Endothelial cell of umbilical vein (primary cell): ENCODE data around the gene MRPL38. TPM values are rescaled to one million over a fixed set of nuclear protein-coding genes. Genes with fewer than 3 reads are reported as not detected.

Source experiments
- BruUV-seq: library from RNA; stranded (reverse); fragments of 400-500 nt; replicated peaks from 2 replicates; lab custom pipeline; 2021; lab: Mats Ljungman, UMichigan
- CTCF ChIA-PET: fragments of 300-600, 350-600 bp; sonication (Branson Sonifier 250); formaldehyde crosslinking; loops from one replicate; lab custom pipeline; 2021; ENCODE audit warnings: antibody characterized with exemption, inconsistent platforms; lab: Charles Lee
- POLR2A ChIA-PET: fragments of 300-600, 350-600 bp; sonication (Branson Sonifier 250); formaldehyde crosslinking; loops from one replicate; lab custom pipeline; 2021; ENCODE audit warnings: antibody characterized with exemption, inconsistent platforms; lab: Charles Lee
- DNase-seq: peaks from one replicate; pipeline ENCODE4 v3.0.0-alpha.2; 2011; ENCODE audit warnings: low read depth, low spot score
- FAIRE-seq: peaks from 2 replicates; lab custom pipeline; 2011; peaks lifted over from hg19 to GRCh38; lab: Jason Lieb, UNC
- H2AFZ ChIP-seq: 2 replicates; pipeline ENCODE4 v1.6.0; 2012; ENCODE audit warnings: low read depth, low read length, control low read depth, inconsistent platforms
- H3K27ac ChIP-seq: 2 replicates; pipeline ENCODE4 v1.5.1; 2011; ENCODE audit warnings: low read depth, mild to moderate bottlenecking, control low read depth, low read length, moderate library complexity; ENCODE audit not compliant: insufficient read depth
- H3K27me3 ChIP-seq, 2 experiments: 2 replicates each; pipeline versions ENCODE4 v1.6.0 to v1.6.1; 2011; ENCODE audit warnings: low read length in 2 of 2, mixed read lengths in 1 of 2; ENCODE audit not compliant: control insufficient read depth in 2 of 2, insufficient read depth in 2 of 2
- H3K36me3 ChIP-seq, 2 experiments: 2 replicates in 1 of 2; 3 replicates in 1 of 2; pipeline ENCODE4 v1.5.1; 2011; ENCODE audit warnings: low read length in 2 of 2, mild to moderate bottlenecking in 1 of 2, moderate library complexity in 1 of 2; ENCODE audit not compliant: control insufficient read depth in 2 of 2, insufficient read depth in 2 of 2; ENCODE audit errors: extremely low read depth in 1 of 2
- H3K4me1 ChIP-seq: 3 replicates; pipeline ENCODE4 v1.5.1; 2011; ENCODE audit warnings: mild to moderate bottlenecking, low read length; ENCODE audit not compliant: control insufficient read depth, insufficient read depth; ENCODE audit errors: extremely low read depth
- H3K4me2 ChIP-seq: 2 replicates; pipeline ENCODE4 v1.6.1; 2011; ENCODE audit warnings: low read length, control low read depth, mixed read lengths; ENCODE audit not compliant: insufficient read depth
- H3K4me3 ChIP-seq, 3 experiments: fragments of 200-600 bp in 1 of 3; sonication (generic), shearing (Covaris generic) in 1 of 3; replicated peaks in 1 of 3; 2 replicates each; pipeline ENCODE4 v1.5.1; 2011 to 2016; ENCODE audit warnings: control low read depth in 3 of 3, low read length in 3 of 3, mild to moderate bottlenecking in 2 of 3, inconsistent platforms in 1 of 3, low read depth in 1 of 3, moderate library complexity in 1 of 3; ENCODE audit not compliant: insufficient read depth in 1 of 3
- H3K79me2 ChIP-seq: 2 replicates; pipeline ENCODE4 v1.6.0; 2012; ENCODE audit warnings: low read length, inconsistent platforms; ENCODE audit not compliant: control insufficient read depth, insufficient read depth
- H3K9ac ChIP-seq: replicated peaks from 2 replicates; pipeline ENCODE3; 2011; ENCODE audit warnings: low read length, control low read depth; ENCODE audit not compliant: insufficient read depth; ENCODE audit errors: extremely low read depth
- H3K9me1 ChIP-seq: replicated peaks from 3 replicates; pipeline ENCODE4 v1.6.0; 2011; ENCODE audit warnings: mild to moderate bottlenecking, low read length; ENCODE audit not compliant: control insufficient read depth, insufficient read depth; ENCODE audit errors: extremely low read depth
- H3K9me3 ChIP-seq: replicated peaks from 2 replicates; pipeline ENCODE4 v1.5.1; 2012; ENCODE audit warnings: low read length, inconsistent platforms; ENCODE audit not compliant: control insufficient read depth, insufficient read depth
- H4K20me1 ChIP-seq: replicated peaks from 2 replicates; pipeline ENCODE3; 2011; ENCODE audit warnings: mild to moderate bottlenecking, low read length; ENCODE audit not compliant: control insufficient read depth, insufficient read depth; ENCODE audit errors: extremely low read depth
- EZH2 ChIP-seq: IDR thresholded peaks from 2 replicates; pipeline ENCODE4 v1.6.1; 2012; ENCODE audit warnings: borderline replicate concordance, low read depth, mild to moderate bottlenecking, moderate library complexity, low read length, inconsistent platforms; ENCODE audit not compliant: severe bottlenecking
- MYC ChIP-seq: IDR thresholded peaks from one replicate; pipeline ENCODE4 v1.6.1; 2011; ENCODE audit warnings: mild to moderate bottlenecking, low read depth, low read length
- POLR2AphosphoS5 ChIP-seq: IDR thresholded peaks from 2 replicates; pipeline ENCODE4 v1.6.1; 2012; ENCODE audit warnings: low read depth, mild to moderate bottlenecking, control low read depth, low read length, moderate library complexity; ENCODE audit not compliant: insufficient read depth
- dilution Hi-C: fragments of 300-500 bp; cut with MboI; formaldehyde crosslinking; loops from one replicate; pipeline ENCODE4 v1.15.0; 2019; ENCODE audit warnings: low sequenced_read_pairs; ENCODE audit not compliant: extremely low pct_ligation_motif_present
- intact Hi-C: fragments of 100-400 bp; cut with micrococcal nuclease; formaldehyde crosslinking; loops from one replicate; pipeline ENCODE4 v1.10.0; 2022
- polyA plus RNA-seq, 4 experiments: library from polyadenylated mRNA; depleted of rRNA in 3 of 4; stranded (reverse) in 3 of 4; unstranded in 1 of 4; fragments of >200 nt; gene quantifications; 2 replicates each; pipeline versions ENCODE4 v1.2.1 to v1.2.3, GENCODE V29; 2011 to 2012; ENCODE audit warnings: missing spikeins in 1 of 4
- total RNA-seq: library from RNA; stranded (reverse); gene quantifications from 2 replicates; pipeline ENCODE4 v1.2.3, GENCODE V29; 2021
- TF ChIP-seq, protein P1 (sequence below): IDR thresholded peaks from 2 replicates; pipeline ENCODE4 v1.6.1; 2011; ENCODE audit not compliant: insufficient read depth, insufficient read length

Gene MRPL38
- total and polyA plus RNA-seq, 2 donors (not counting 3 experiments of a cell fraction or from before 2014, with no cell fraction given), result 82.7 to 93.8 TPM

DNA sequence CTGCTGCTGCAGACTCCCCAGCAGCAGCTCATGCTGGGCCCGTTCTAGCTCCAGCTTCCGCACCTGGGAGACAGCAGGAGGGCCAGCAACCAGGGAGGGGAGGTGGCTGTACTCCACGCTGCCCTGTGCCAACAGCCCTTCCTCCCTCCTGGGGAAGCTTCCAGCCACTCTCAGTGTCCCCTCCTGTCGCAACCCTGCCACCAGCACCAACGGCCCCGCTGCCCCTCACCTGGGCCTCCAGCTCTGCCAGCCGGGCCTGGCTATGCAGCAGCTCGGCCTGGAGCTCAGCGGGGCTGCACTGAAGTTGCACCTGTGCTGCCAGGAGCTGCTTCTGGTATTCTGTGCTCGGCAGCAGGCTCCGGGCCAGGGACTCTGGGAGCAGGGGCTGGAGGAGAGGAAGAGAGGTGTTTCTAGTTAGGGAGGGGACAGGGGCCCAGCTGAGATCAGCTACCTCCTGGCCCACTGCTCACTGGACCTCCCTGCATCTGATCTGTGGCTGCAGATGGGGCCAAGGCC lies 15.4 kb upstream of the MRPL38 start:
- no peak for FAIRE-seq
- BruUV-seq, result no TSS peak
- no peaks in the 10 kb centered on the region for H3K9me3 ChIP-seq
- no peak overlapping the region for H3K9ac ChIP-seq
- TF ChIP-seq, protein P1, sequence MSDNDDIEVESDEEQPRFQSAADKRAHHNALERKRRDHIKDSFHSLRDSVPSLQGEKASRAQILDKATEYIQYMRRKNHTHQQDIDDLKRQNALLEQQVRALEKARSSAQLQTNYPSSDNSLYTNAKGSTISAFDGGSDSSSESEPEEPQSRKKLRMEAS, result no peak
- DNase-seq, result no peak
- no peaks in the 10 kb centered on the region for H3K4me1 ChIP-seq
- H4K20me1 ChIP-seq, result no peaks in the 10 kb centered on the region
- H3K79me2 ChIP-seq, result no peaks in the 10 kb centered on the region
- dilution Hi-C loops (no loop called here), intact Hi-C loops (no loop called here)
- no peak overlapping the region for H3K27ac ChIP-seq
- no peak overlapping the region for H3K4me2 ChIP-seq
- POLR2A ChIA-PET, result interaction anchor here (0.5 kb wide), 1 partner anchor 65 kb away, joined by 5 read pairs; the partner anchor contains the start of gene WBP2
- H3K27me3 ChIP-seq, result no peaks in the 10 kb centered on the region
- CTCF ChIA-PET, result interaction anchor here (0.7 to 2.4 kb wide), 2 partner anchors 15 to 94 kb away, joined by 3 to 12 read pairs; partner anchors contain the start of gene MRPL38
- H3K36me3 ChIP-seq, result no peaks in the 10 kb centered on the region
- no peak overlapping the region for H2AFZ ChIP-seq
- no peaks in the 10 kb centered on the region for H3K9me1 ChIP-seq
- no peak overlapping the region for H3K4me3 ChIP-seq

DNA sequence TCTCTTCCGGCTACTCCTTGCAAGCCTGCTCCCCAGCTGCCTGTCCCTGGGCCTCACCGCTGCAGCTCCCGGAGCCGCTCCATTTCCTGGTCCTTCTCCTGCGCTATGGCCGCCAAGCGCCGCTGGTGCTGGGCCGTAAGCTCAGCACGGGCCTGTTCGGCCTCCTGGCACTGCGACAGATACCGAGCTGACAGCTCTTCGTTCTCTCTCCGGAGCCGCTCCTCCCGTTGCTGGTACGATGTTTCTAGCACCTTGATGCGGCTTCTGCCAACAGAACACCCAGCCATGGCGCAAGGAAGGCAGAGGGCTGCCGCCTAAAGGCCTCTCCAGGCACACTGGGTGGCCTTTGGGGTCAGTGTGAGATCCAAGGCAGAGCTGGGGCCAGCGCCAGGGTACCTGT lies 14.9 kb upstream of the MRPL38 start:
- H2AFZ ChIP-seq, result no peak overlapping the region
- no peaks in the 10 kb centered on the region for H3K27me3 ChIP-seq
- no peaks in the 10 kb centered on the region for H3K9me3 ChIP-seq
- FAIRE-seq (no peak), DNase-seq (no peak)
- BruUV-seq, result no TSS peak
- no peaks in the 10 kb centered on the region for H3K79me2 ChIP-seq
- no peak overlapping the region for H3K4me3 ChIP-seq
- intact Hi-C loops, result no loop called here
- no peak overlapping the region for H3K9ac ChIP-seq
- H3K4me2 ChIP-seq, result no peak overlapping the region
- dilution Hi-C loops, result no loop called here
- POLR2A ChIA-PET, result interaction anchor here (0.5 kb wide), 1 partner anchor 64 kb away, joined by 5 read pairs; the partner anchor contains the start of gene WBP2
- H3K27ac ChIP-seq, result no peak overlapping the region
- no peaks in the 10 kb centered on the region for H3K36me3 ChIP-seq
- TF ChIP-seq POLR2AphosphoS5 (no peak), EZH2 (no peak), MYC (no peak)
- TF ChIP-seq, protein P1, result no peak
- CTCF ChIA-PET, result interaction anchor here (2.4 to 4.7 kb wide), 2 partner anchors 8 to 14 kb away, joined by 12 to 23 read pairs; partner anchors contain the start of gene MRPL38
- H3K4me1 ChIP-seq, result no peaks in the 10 kb centered on the region
- H3K9me1 ChIP-seq, result no peaks in the 10 kb centered on the region
- H4K20me1 ChIP-seq, result no peaks in the 10 kb centered on the region
